HCT116 (cell line): ENCODE results near the gene ARAP1. TPM values are rescaled to one million over a fixed set of nuclear protein-coding genes. Genes with fewer than 3 reads are reported as not detected.

Experiments used
- ATAC-seq: fragments of 200-7000 bp; cut with Tn5 transposase; 2 replicates; pipeline ENCODE4 v1.9.1; 2020; ENCODE audit warnings: mild to moderate bottlenecking, moderate library complexity
- BruUV-seq: library from RNA; stranded (reverse); fragments of 400-500 nt; replicated peaks from 2 replicates; lab custom pipeline; 2021; lab: Mats Ljungman, UMichigan
- CTCF ChIA-PET: fragments of 300-600 bp; sonication (Branson Sonifier 250); formaldehyde crosslinking; loops from one replicate; lab custom pipeline; 2021; ENCODE audit warnings: antibody characterized with exemption; lab: Charles Lee
- POLR2A ChIA-PET: fragments of 300-600, 350-600 bp; sonication (Branson Sonifier 250); formaldehyde crosslinking; loops from one replicate; lab custom pipeline; 2021; ENCODE audit warnings: antibody characterized with exemption; lab: Charles Lee
- RAD21 ChIA-PET, 2 experiments: fragments of 300-600 bp; sonication (Branson Sonifier 250); formaldehyde crosslinking; loops; one replicate each; lab custom pipeline; 2023; ENCODE audit warnings: low total read pairs in 2 of 2; ENCODE audit not compliant: uncharacterized antibody in 2 of 2, unreplicated experiment in 2 of 2, low non-redundant PET in 1 of 2; lab: Charles Lee
- DNase-seq: peaks from one replicate; pipeline ENCODE4 v3.0.0-alpha.2; 2010; ENCODE audit warnings: low read depth, low spot score
- H2AFZ ChIP-seq: fragments of 200-600 bp; shearing (Covaris generic), sonication (generic); 2 replicates; pipeline ENCODE4 v1.6.1; 2017; ENCODE audit warnings: low read depth, mixed run types, mixed read lengths, antibody characterized with exemption, low read length; ENCODE audit not compliant: poor library complexity, severe bottlenecking
- H3K27ac ChIP-seq: 2 replicates; pipeline ENCODE4 v1.5.1; 2012; ENCODE audit warnings: low read depth, low read length
- H3K27me3 ChIP-seq: fragments of 200-600 bp; sonication (generic); 2 replicates; pipeline ENCODE4 v1.6.1; 2016; ENCODE audit warnings: mixed run types, low read length, mixed read lengths; ENCODE audit not compliant: insufficient read depth
- H3K36me3 ChIP-seq, 2 experiments: fragments of 200-500 bp in 1 of 2; fragments of 200-600 bp in 1 of 2; sonication (Bioruptor generic) in 1 of 2; sonication (generic) in 1 of 2; 2 replicates each; pipeline versions ENCODE4 v1.5.1 to v1.6.1; 2014 to 2016; ENCODE audit warnings: low read length in 2 of 2, inconsistent platforms in 1 of 2, mixed read lengths in 1 of 2, mixed run types in 1 of 2; ENCODE audit not compliant: insufficient read depth in 2 of 2, control insufficient read depth in 1 of 2
- H3K4me1 ChIP-seq, 2 experiments: fragments of 200-600 bp in 1 of 2; sonication (generic) in 1 of 2; 2 replicates each; pipeline versions ENCODE4 v1.5.1 to v1.6.1; 2012 to 2017; ENCODE audit warnings: low read length in 2 of 2, inconsistent platforms in 1 of 2, mild to moderate bottlenecking in 1 of 2, mixed read lengths in 1 of 2, mixed run types in 1 of 2, moderate library complexity in 1 of 2; ENCODE audit not compliant: insufficient read depth in 2 of 2, control insufficient read depth in 1 of 2
- H3K4me2 ChIP-seq: fragments of 200-600 bp; sonication (generic); 2 replicates; pipeline ENCODE4 v1.6.1; 2017; ENCODE audit warnings: mixed run types, low read length, mixed read lengths
- H3K4me3 ChIP-seq, 2 experiments: fragments of 200-600 bp in 1 of 2; sonication (generic) in 1 of 2; replicated peaks in 1 of 2; 2 replicates each; pipeline ENCODE4 v1.5.1; 2011 to 2016; ENCODE audit warnings: low read length in 2 of 2, control low read depth in 1 of 2, low read depth in 1 of 2, mild to moderate bottlenecking in 1 of 2, mixed read lengths in 1 of 2, mixed run types in 1 of 2
- H3K79me2 ChIP-seq: fragments of 200-600 bp; sonication (generic); 2 replicates; pipeline ENCODE4 v1.6.1; 2017; ENCODE audit warnings: mild to moderate bottlenecking, mixed run types, low read length, moderate library complexity, mixed read lengths; ENCODE audit not compliant: insufficient read depth
- H3K9ac ChIP-seq: fragments of 200-600 bp; sonication (generic); 2 replicates; pipeline ENCODE4 v1.6.1; 2016; ENCODE audit warnings: low read length, mixed read lengths
- H3K9me2 ChIP-seq: fragments of 200-600 bp; sonication (generic), shearing (Covaris generic); 2 replicates; pipeline ENCODE4 v1.6.1; 2017; ENCODE audit warnings: mixed run types, mild to moderate bottlenecking, moderate library complexity; ENCODE audit not compliant: insufficient read depth
- H3K9me3 ChIP-seq, 2 experiments: fragments of 200-500 bp in 1 of 2; fragments of 200-600 bp in 1 of 2; sonication (Bioruptor generic) in 1 of 2; sonication (generic) in 1 of 2; 2 replicates each; pipeline ENCODE4 v1.6.1; 2014 to 2017; ENCODE audit warnings: low read length in 2 of 2, mixed read lengths in 2 of 2, inconsistent platforms in 1 of 2, low read depth in 1 of 2, mild to moderate bottlenecking in 1 of 2, mixed run types in 1 of 2, moderate library complexity in 1 of 2; ENCODE audit not compliant: control insufficient read depth in 1 of 2, insufficient read depth in 1 of 2
- H4K20me1 ChIP-seq: fragments of 200-600 bp; sonication (generic), shearing (Covaris generic); 2 replicates; pipeline ENCODE4 v1.6.1; 2017; ENCODE audit warnings: mixed run types, mild to moderate bottlenecking, moderate library complexity; ENCODE audit not compliant: insufficient read depth
- EGR1 ChIP-seq: IDR thresholded peaks from 2 replicates; pipeline ENCODE4 v1.6.1; 2012; ENCODE audit warnings: low read depth
- ELF1 ChIP-seq: IDR thresholded peaks from 2 replicates; pipeline ENCODE4 v1.6.1; 2012; ENCODE audit warnings: low read depth, borderline replicate concordance
- EZH2 ChIP-seq: fragments of 200-600 bp; sonication (generic); IDR thresholded peaks from 2 replicates; pipeline ENCODE4 v1.6.1; 2017; ENCODE audit warnings: antibody characterized with exemption, mixed run types
- FOSL1 ChIP-seq: IDR thresholded peaks from 2 replicates; pipeline ENCODE4 v1.6.1; 2012; ENCODE audit warnings: low read depth
- POLR2A ChIP-seq: IDR thresholded peaks from 2 replicates; pipeline ENCODE4 v1.7.0; 2011; ENCODE audit warnings: borderline replicate concordance; ENCODE audit not compliant: insufficient read depth, insufficient read length; ENCODE audit errors: extremely low read depth
- POLR2AphosphoS5 ChIP-seq: IDR thresholded peaks from 2 replicates; pipeline ENCODE4 v1.6.1; 2011; ENCODE audit warnings: mild to moderate bottlenecking, low read depth, low read length, moderate library complexity
- RAD21 ChIP-seq: IDR thresholded peaks from 2 replicates; pipeline ENCODE4 v1.6.1; 2012; ENCODE audit warnings: low read depth, mild to moderate bottlenecking
- SIN3A ChIP-seq: IDR thresholded peaks from 2 replicates; pipeline ENCODE4 v1.6.1; 2012; ENCODE audit warnings: low read depth
- ZFX ChIP-seq: fragments of 450-650 bp; IDR thresholded peaks from 2 replicates; pipeline ENCODE4 v1.6.1; 2017
- intact Hi-C: fragments of 100-400 bp; cut with micrococcal nuclease; formaldehyde crosslinking; loops from 2 replicates; pipeline ENCODE4 v1.10.0; 2022
- total RNA-seq: library from RNA; stranded (reverse); gene quantifications from one replicate; pipeline ENCODE4 v1.2.1, GENCODE V29; 2021; ENCODE audit not compliant: unreplicated experiment
- TF ChIP-seq, protein P1 (sequence below): IDR thresholded peaks from 2 replicates; pipeline ENCODE4 v1.6.1; 2012

The ARAP1 gene
- total RNA-seq, 1 experiment from 2014 or later, result 57.4 TPM

- peaks cover 9 to 19% of the 10 kb centered on the region in 2 experiments for H3K4me1 ChIP-seq
- H2AFZ ChIP-seq, result no peak overlapping the region
- intact Hi-C loops, result no loop called here
- H3K27ac ChIP-seq, result no peak overlapping the region
- ATAC-seq (no peak), DNase-seq (no peak)
- no peak overlapping the region for H3K9ac ChIP-seq
- no peak overlapping the region for H3K4me2 ChIP-seq
- no peaks in the 10 kb centered on the region for H3K36me3 ChIP-seq
- ChIA-PET CTCF (no interaction called here), POLR2A (interaction anchor here (1.5 kb wide), 1 partner anchor 10 kb away, joined by 3 read pairs; no protein-coding TSS in a partner anchor), RAD21 (no interaction called here)
- H3K4me3 ChIP-seq, result no peak overlapping the region
- peaks cover 17% of the 10 kb centered on the region; the same call in 1 of the 2 replicates for H3K79me2 ChIP-seq
- no peaks in the 10 kb centered on the region for H4K20me1 ChIP-seq
- BruUV-seq, result no TSS peak
- no peaks in the 10 kb centered on the region for H3K27me3 ChIP-seq
- no peaks in the 10 kb centered on the region for H3K9me2 ChIP-seq
- no peaks in the 10 kb centered on the region for H3K9me3 ChIP-seq
- TF ChIP-seq RAD21 (no peak), POLR2A (no peak), EGR1 (no peak), FOSL1 (no peak), ZFX (no peak), SIN3A (no peak)
- TF ChIP-seq, protein P1, sequence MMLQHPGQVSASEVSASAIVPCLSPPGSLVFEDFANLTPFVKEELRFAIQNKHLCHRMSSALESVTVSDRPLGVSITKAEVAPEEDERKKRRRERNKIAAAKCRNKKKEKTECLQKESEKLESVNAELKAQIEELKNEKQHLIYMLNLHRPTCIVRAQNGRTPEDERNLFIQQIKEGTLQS, result no peak
Measured at GRCh38 chr11:72746821-72747220, 5.4 kb downstream of the ARAP1 start.

- TF ChIP-seq SIN3A (no peak), EZH2 (no peak), POLR2AphosphoS5 (no peak), ELF1 (no peak)
- TF ChIP-seq, all 23 proteins: peak for 0
- no peaks in the 10 kb centered on the region for H3K9me2 ChIP-seq
- H3K9me3 ChIP-seq, result no peaks in the 10 kb centered on the region
- no peaks in the 10 kb centered on the region for H4K20me1 ChIP-seq
- intact Hi-C loops, result no loop called here
- POLR2A ChIA-PET, result interaction anchor here (1.5 kb wide), 1 partner anchor 9 kb away, joined by 3 read pairs; no protein-coding TSS in a partner anchor
- no peaks in the 10 kb centered on the region for H3K36me3 ChIP-seq
- DNase-seq (no peak), ATAC-seq (no peak)
- no TSS peak for BruUV-seq
- RAD21 ChIA-PET, result no interaction called here
- H3K4me3 ChIP-seq, result no peak overlapping the region
- H3K4me2 ChIP-seq, result no peak overlapping the region
- H2AFZ ChIP-seq, result no peak overlapping the region
- no peak overlapping the region for H3K27ac ChIP-seq
- no peak overlapping the region for H3K9ac ChIP-seq
- peaks cover 11% of the 10 kb centered on the region; the same call in 1 of the 2 replicates for H3K79me2 ChIP-seq
- no peaks in the 10 kb centered on the region for H3K27me3 ChIP-seq
- H3K4me1 ChIP-seq, result peaks cover 11 to 19% of the 10 kb centered on the region in 2 experiments
- CTCF ChIA-PET, result no interaction called here
Measured at GRCh38 chr11:72745925-72746550, 6.2 kb downstream of the ARAP1 start.
